ENCODE measurements around the gene TRIP6. TPM values are rescaled to one million over a fixed set of nuclear protein-coding genes. Genes with fewer than 3 reads are reported as not detected.

The TRIP6 gene
- total RNA-seq, 1 experiment from 2014 or later = 140 TPM

DNA sequence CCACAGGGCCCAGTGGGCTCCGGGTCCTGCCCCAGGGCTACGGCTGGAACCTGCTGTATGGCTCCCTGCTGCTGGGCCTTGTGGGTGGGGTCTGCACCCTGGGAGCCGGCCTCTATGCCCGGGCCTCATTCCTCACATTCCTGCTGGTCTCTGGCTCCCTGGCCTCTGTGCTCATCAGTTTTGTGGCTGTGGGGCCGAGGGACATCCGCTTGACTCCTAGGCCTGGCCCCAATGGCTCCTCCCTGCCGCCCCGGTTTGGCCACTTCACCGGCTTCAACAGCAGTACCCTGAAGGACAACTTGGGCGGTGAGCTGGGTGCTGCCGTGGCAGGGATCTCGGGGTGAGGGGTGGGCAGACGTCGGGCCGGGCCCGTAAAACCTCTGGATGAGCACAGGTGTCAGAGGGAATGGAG, 10.3 kb upstream of the TRIP6 start (continued):
- TF ChIP-seq, protein P1, sequence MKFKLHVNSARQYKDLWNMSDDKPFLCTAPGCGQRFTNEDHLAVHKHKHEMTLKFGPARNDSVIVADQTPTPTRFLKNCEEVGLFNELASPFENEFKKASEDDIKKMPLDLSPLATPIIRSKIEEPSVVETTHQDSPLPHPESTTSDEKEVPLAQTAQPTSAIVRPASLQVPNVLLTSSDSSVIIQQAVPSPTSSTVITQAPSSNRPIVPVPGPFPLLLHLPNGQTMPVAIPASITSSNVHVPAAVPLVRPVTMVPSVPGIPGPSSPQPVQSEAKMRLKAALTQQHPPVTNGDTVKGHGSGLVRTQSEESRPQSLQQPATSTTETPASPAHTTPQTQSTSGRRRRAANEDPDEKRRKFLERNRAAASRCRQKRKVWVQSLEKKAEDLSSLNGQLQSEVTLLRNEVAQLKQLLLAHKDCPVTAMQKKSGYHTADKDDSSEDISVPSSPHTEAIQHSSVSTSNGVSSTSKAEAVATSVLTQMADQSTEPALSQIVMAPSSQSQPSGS (CRISPR knock-in tag; IDR thresholded peaks at IDR 0.05; ENCODE audit: borderline replicate concordance, low read depth) = no peak

DNA sequence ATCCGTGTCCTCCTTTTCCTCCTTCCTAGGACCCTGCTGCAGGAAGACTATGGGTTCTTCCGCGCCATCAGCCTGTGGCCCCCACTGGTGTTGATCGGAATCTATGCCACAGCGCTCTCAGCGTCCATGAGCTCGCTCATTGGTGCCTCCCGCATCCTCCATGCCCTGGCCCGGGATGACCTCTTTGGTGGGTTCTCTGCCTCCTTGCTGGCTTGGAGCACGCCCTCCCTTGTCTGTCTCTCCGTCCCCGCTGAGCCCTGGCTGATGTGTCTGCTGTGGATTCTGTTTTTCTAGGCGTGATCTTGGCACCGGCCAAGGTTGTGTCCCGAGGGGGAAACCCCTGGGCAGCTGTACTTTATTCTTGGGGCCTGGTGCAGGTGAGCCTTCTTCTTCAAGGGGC, 7.3 kb upstream of the TRIP6 start:
- POLR2A ChIA-PET = no interaction called here
- TF ChIP-seq ZNF396 (CRISPR knock-in tag; IDR thresholded peaks at IDR 0.05; ENCODE audit: borderline replicate concordance) = no peak
- TF ChIP-seq ZNF317 (CRISPR knock-in tag; IDR thresholded peaks at IDR 0.05; ENCODE audit: borderline replicate concordance, low read depth) = no peak
- TF ChIP-seq, protein P2, sequence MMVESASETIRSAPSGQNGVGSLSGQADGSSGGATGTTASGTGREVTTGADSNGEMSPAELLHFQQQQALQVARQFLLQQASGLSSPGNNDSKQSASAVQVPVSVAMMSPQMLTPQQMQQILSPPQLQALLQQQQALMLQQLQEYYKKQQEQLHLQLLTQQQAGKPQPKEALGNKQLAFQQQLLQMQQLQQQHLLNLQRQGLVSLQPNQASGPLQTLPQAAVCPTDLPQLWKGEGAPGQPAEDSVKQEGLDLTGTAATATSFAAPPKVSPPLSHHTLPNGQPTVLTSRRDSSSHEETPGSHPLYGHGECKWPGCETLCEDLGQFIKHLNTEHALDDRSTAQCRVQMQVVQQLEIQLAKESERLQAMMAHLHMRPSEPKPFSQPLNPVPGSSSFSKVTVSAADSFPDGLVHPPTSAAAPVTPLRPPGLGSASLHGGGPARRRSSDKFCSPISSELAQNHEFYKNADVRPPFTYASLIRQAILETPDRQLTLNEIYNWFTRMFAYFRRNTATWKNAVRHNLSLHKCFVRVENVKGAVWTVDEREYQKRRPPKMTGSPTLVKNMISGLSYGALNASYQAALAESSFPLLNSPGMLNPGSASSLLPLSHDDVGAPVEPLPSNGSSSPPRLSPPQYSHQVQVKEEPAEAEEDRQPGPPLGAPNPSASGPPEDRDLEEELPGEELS (CRISPR knock-in tag; IDR thresholded peaks at IDR 0.05) = no peak
- no peak for TF ChIP-seq ETV6 (CRISPR knock-in tag; IDR thresholded peaks at IDR 0.05)
- no peak for TF ChIP-seq GRHL2 (CRISPR knock-in tag; IDR thresholded peaks at IDR 0.05; ENCODE audit: insufficient replicate concordance, severe bottlenecking)
- TF ChIP-seq MYBL2 (CRISPR knock-in tag; IDR thresholded peaks at IDR 0.05) = no peak
- TF ChIP-seq, protein P3, sequence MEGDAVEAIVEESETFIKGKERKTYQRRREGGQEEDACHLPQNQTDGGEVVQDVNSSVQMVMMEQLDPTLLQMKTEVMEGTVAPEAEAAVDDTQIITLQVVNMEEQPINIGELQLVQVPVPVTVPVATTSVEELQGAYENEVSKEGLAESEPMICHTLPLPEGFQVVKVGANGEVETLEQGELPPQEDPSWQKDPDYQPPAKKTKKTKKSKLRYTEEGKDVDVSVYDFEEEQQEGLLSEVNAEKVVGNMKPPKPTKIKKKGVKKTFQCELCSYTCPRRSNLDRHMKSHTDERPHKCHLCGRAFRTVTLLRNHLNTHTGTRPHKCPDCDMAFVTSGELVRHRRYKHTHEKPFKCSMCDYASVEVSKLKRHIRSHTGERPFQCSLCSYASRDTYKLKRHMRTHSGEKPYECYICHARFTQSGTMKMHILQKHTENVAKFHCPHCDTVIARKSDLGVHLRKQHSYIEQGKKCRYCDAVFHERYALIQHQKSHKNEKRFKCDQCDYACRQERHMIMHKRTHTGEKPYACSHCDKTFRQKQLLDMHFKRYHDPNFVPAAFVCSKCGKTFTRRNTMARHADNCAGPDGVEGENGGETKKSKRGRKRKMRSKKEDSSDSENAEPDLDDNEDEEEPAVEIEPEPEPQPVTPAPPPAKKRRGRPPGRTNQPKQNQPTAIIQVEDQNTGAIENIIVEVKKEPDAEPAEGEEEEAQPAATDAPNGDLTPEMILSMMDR (IDR thresholded peaks at IDR 0.05) = no peak
- TF ChIP-seq TCF7 (CRISPR knock-in tag; IDR thresholded peaks at IDR 0.05; ENCODE audit: low read depth) = no peak
- TF ChIP-seq, protein P4, sequence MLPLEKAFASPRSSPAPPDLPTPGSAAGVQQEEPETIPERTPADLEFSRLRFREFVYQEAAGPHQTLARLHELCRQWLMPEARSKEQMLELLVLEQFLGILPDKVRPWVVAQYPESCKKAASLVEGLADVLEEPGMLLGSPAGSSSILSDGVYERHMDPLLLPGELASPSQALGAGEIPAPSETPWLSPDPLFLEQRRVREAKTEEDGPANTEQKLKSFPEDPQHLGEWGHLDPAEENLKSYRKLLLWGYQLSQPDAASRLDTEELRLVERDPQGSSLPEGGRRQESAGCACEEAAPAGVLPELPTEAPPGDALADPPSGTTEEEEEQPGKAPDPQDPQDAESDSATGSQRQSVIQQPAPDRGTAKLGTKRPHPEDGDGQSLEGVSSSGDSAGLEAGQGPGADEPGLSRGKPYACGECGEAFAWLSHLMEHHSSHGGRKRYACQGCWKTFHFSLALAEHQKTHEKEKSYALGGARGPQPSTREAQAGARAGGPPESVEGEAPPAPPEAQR (CRISPR knock-in tag; IDR thresholded peaks at IDR 0.05) = no peak
- Mint-ChIP-seq H3K9me3 (no peaks in the 10 kb centered on the region), H3K4me1 (no peaks in the 10 kb centered on the region), H3K27me3 (ENCODE audit: low read depth) (no peaks in the 10 kb centered on the region), H3K4me3 (no peak overlapping the region), H3K27ac (peak overlapping the region; percentile 73; the same call in 1 of the 2 replicates), H3K36me3 (peaks cover 22% of the 10 kb centered on the region; the same call in 1 of the 2 replicates)
- no peak for ATAC-seq
- CTCF ChIA-PET = no interaction called here
- no peak for DNase-seq (ENCODE audit: low spot score)

DNA sequence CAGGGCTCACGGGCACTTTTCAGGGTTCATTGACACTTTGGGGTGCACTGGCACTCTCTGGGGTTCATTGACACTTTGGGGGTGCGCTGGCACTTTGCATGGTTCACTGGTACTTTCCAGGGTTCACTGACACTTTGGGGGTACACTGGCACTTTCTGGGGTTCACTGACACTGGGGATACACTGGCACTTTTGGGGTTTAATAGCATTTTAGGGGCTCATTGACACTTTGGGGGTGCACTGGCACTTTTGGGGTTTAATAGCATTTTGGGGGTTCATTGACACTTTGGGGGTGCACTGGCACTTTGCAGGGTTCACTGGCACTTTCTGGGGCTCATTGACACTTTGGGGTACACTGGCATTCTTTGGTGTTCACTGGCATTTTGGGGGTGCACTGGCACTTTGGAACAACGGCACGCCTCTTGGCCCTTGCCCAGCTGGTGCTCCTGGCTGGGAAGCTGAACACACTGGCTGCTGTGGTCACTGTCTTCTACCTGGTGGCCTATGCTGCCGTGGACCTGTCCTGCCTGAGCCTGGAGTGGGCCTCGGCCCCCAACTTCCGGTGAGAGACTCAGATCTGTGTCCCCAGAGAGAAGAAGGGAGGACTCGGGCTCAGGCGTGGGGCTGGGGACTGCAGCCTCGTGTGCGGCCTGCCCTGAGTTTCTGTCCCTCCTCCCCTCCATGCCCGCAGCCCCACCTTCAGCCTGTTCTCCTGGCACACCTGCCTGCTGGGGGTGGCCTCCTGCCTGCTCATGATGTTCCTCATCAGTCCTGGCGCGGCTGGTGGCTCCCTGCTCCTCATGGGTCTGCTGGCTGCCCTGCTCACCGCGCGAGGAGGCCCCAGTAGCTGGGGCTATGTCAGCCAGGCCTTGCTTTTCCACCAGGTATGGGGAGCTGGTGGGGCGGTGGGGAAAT, 6.2 kb upstream of the TRIP6 start:
- POLR2A ChIA-PET = no interaction called here
- no peaks in the 10 kb centered on the region for H3K4me1 Mint-ChIP-seq
- TF ChIP-seq CBFB (CRISPR knock-in tag; IDR thresholded peaks at IDR 0.05; ENCODE audit: low read depth) (no peak), ESRRA (CRISPR knock-in tag; IDR thresholded peaks at IDR 0.05; ENCODE audit: borderline replicate concordance) (no peak), NFE2L1 (CRISPR knock-in tag; IDR thresholded peaks at IDR 0.05) (no peak), GRHL2 (CRISPR knock-in tag; IDR thresholded peaks at IDR 0.05; ENCODE audit: insufficient replicate concordance, severe bottlenecking) (no peak)
- TF ChIP-seq, protein P5, sequence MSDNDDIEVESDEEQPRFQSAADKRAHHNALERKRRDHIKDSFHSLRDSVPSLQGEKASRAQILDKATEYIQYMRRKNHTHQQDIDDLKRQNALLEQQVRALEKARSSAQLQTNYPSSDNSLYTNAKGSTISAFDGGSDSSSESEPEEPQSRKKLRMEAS (CRISPR knock-in tag; IDR thresholded peaks at IDR 0.05) = no peak
- TF ChIP-seq, protein P6, sequence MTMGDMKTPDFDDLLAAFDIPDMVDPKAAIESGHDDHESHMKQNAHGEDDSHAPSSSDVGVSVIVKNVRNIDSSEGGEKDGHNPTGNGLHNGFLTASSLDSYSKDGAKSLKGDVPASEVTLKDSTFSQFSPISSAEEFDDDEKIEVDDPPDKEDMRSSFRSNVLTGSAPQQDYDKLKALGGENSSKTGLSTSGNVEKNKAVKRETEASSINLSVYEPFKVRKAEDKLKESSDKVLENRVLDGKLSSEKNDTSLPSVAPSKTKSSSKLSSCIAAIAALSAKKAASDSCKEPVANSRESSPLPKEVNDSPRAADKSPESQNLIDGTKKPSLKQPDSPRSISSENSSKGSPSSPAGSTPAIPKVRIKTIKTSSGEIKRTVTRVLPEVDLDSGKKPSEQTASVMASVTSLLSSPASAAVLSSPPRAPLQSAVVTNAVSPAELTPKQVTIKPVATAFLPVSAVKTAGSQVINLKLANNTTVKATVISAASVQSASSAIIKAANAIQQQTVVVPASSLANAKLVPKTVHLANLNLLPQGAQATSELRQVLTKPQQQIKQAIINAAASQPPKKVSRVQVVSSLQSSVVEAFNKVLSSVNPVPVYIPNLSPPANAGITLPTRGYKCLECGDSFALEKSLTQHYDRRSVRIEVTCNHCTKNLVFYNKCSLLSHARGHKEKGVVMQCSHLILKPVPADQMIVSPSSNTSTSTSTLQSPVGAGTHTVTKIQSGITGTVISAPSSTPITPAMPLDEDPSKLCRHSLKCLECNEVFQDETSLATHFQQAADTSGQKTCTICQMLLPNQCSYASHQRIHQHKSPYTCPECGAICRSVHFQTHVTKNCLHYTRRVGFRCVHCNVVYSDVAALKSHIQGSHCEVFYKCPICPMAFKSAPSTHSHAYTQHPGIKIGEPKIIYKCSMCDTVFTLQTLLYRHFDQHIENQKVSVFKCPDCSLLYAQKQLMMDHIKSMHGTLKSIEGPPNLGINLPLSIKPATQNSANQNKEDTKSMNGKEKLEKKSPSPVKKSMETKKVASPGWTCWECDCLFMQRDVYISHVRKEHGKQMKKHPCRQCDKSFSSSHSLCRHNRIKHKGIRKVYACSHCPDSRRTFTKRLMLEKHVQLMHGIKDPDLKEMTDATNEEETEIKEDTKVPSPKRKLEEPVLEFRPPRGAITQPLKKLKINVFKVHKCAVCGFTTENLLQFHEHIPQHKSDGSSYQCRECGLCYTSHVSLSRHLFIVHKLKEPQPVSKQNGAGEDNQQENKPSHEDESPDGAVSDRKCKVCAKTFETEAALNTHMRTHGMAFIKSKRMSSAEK (CRISPR knock-in tag; IDR thresholded peaks at IDR 0.05; ENCODE audit: borderline replicate concordance) = no peak
- TF ChIP-seq, protein P7, sequence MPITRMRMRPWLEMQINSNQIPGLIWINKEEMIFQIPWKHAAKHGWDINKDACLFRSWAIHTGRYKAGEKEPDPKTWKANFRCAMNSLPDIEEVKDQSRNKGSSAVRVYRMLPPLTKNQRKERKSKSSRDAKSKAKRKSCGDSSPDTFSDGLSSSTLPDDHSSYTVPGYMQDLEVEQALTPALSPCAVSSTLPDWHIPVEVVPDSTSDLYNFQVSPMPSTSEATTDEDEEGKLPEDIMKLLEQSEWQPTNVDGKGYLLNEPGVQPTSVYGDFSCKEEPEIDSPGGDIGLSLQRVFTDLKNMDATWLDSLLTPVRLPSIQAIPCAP (CRISPR knock-in tag; IDR thresholded peaks at IDR 0.05) = no peak

More for the DNA sequence above, 6.2 kb upstream of the TRIP6 start:
- ATAC-seq (no peak), DNase-seq (ENCODE audit: low spot score) (no peak)
- Mint-ChIP-seq H3K9me3 (no peaks in the 10 kb centered on the region), H3K27me3 (ENCODE audit: low read depth) (no peaks in the 10 kb centered on the region), H3K4me3 (no peak overlapping the region), H3K36me3 (peaks cover 20% of the 10 kb centered on the region; the same call in 1 of the 2 replicates), H3K27ac (no peak overlapping the region)
- CTCF ChIA-PET = interaction anchor here (0.8 to 1.2 kb wide), 2 partner anchors 29 to 155 kb away, joined by 3 read pairs; partner anchors contain the start of genes POP7 and UFSP1
